ENCODE data around the gene ANXA5.
A peak's percentile ranks its signal among the peaks of the same experiment; 100 is the strongest.
"Not testable (repeated sequence)": the region's sequence is repeated elsewhere in the genome, so short reads cannot be mapped to it uniquely, and the experiment has no call there.

ANXA5 gene

GRCh38 chr4:121677524-121677923 is 19.3 kb downstream of the ANXA5 start:
- DNase-seq (ENCODE audit: low read depth): no peak

GRCh38 chr4:121676345-121677075 is 20.3 kb downstream of the ANXA5 start:
- DNase-seq (ENCODE audit: low read depth): no peak

DNA sequence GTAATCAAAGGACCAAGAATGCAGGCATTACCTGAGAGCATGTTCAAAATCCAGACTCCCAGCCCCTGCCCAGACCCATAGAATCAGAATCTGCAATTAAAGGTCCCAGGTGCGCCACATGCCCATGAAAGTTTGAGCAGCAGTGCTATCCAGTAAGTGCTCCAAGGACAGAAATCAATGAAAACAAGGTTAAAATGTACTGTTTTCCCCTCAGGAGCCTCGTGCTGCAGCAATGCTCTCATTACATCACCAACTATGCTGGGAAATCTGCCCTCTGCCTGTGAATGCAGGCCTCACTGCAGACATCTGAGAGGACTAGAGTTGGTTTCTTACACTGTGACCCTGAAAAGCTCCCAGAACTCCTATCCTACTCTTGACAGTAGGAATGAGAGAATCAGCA is 21.1 kb downstream of the ANXA5 start:
- DNase-seq (ENCODE audit: low read depth): no peak

- no peak for DNase-seq (ENCODE audit: low read depth)
Observed at GRCh38 chr4:121674696-121675095, 22.1 kb downstream of the ANXA5 start.

DNA sequence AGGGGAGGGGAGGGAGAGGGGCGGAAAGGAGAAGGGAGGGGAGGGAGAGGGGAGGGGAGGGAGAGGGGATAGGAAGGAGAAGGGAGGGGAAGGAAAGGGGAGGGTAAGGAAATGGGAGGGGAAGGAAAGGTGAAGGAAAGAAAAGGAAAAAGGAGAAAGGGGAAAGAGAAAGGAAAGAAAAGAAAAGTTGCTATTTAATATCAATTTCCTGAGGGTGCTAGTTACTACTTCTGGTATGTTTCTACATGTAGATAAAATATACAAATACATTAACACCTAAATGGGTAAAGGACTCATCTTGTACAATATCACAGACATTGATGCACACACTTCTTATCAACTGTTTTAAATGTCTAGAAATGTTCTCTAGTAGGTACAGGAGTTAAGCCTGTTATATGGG is 22.6 kb downstream of the ANXA5 start:
- no peak for DNase-seq (ENCODE audit: low read depth)

DNA sequence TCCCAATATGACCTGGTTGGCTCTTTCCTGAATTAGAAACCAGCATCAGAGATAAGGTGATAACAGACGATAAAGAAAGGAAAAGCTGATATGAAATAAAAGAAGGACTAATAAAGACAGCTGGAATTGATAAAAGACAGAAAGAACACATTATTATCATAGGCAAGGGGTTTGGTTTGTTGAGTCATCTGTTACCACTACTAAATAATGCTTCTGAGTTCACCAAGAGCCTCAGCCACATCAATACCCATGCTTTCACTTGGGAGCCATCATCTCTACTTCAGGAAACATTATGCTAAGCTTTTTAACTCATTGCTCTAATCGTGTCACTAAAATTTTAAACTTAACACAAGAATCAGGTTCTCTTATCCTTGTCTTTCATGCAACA is 27.6 kb downstream of the ANXA5 start:
- no peak for DNase-seq (ENCODE audit: low read depth)

- DNase-seq (ENCODE audit: low read depth): peak; percentile 97
Observed at GRCh38 chr4:121668368-121669162, 28.2 kb downstream of the ANXA5 start.

GRCh38 chr4:121666091-121666679 is 30.6 kb downstream of the ANXA5 start:
- peak; percentile 16 for DNase-seq (ENCODE audit: low read depth)

- DNase-seq (ENCODE audit: low read depth): no peak
Observed at GRCh38 chr4:121665371-121665770, 31.4 kb downstream of the ANXA5 start.

GRCh38 chr4:121662225-121662624 is 34.6 kb downstream of the ANXA5 start:
- no peak for DNase-seq (ENCODE audit: low read depth)

DNA sequence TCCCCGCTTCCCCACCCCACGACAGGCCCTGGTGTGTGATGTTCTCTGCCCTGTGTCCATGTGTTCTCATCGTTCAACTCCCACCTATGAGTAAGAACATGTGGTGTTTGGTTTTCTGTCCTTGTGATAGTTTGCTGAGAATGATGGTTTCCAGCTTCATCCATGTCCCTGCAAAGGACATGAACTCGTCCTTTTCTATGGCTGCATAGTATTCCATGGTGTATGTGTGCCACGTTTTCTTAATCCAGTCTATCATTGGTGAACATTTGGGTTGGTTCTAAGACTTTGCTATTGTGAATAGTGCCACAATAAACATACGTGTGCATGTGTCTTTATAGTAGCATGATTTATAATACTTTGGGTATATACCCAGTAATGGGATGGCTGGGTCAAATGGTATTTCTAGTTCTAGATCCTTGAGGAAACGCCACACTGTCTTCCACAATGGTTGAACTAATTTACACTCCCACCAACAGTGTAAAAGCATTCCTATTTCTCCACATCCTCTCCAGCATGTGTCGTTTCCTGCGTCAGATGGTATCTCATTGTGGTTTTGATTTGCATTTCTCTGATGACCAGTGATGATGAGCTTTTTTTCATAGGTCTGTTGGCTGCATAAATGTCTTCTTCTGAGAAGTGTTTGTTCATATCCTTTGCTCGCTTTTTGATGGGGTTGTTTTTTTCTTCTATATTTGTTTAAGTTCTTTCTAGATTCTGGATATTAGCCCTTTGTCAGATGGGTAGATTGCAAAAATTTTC is 36.4 kb downstream of the ANXA5 start:
- not testable (repeated sequence) for DNase-seq (ENCODE audit: low read depth)

- no peak for DNase-seq (ENCODE audit: low read depth)
Observed at GRCh38 chr4:121658125-121658524, 38.7 kb downstream of the ANXA5 start.

DNA sequence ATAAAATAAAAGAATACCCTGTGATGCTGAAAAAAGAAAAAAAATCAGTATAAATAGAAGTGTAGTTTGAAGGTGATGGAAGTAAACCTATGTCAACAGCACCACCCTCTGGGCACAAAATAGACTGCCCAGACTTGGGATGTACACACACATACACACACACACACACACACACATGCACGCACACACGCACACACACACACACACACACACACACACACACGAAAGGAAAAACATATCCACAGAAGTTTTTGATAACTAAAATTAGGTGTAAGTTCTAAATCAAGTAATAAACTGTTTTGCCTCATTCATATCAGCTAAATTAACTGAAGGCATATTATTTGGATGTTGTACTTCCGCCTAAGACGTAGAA is 40.5 kb downstream of the ANXA5 start:
- DNase-seq (ENCODE audit: low read depth): peak; percentile 32

DNA sequence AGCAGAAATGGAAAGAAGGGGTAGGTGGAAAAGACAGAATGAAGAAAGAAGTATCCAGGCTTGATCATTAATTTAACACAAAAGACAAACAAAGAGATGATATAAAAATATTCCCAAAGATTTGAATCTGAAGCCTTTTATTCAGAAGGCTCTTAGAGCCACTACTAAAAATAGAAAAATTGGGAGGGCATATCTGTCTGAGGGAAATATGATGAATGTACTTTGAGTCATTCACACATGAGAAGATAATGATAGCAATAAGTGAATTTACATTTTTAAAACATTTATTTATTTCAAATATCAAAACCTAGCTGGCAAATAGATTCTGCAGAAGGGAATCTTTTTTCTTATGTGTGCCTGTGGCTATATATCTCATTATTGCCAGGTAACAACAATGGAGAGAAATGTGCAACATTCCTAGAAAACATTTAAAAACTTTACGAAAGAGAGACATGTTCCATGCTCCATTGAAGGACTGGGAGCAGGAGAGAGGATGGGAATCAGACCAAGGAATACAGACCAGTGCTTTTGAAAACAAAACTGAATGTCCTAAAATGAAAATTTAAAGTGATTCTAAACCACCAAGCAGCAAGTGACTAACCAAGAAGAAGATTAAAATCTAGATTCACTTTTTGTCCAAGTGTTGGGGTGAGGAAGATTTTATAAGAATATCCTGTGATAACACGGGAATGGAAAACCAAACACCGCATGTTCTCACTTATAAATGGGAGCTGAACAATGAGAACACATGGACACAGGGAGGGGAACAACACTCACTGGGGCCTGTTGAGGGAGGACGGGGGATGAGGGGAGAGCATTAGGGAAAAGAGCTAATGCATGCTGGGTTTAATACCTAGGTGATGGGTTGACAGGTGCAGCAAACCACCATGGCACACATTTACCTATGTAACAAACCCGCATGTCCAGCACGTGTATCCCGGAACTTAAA is 41.2 kb downstream of the ANXA5 start:
- no peak for DNase-seq (ENCODE audit: low read depth)

DNA sequence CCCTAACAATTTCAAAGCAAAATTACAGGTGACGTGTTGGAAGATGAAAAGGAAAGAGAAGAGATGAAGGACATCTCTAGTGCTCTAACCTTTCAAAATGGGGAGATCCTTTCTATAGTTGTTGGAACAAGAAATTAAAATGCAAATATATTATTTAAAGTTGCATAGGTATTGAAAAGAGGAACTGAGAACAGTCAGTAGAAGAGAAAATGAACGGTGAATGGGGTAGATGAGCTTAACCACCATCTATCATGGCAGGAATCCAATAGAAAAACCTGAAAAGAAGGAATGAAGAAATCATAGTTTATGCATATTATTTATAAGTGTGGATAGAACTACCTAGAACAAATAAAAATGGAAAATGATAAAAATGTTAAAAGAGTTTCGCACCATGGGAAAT is 42.0 kb downstream of the ANXA5 start:
- DNase-seq (ENCODE audit: low read depth): no peak

DNA sequence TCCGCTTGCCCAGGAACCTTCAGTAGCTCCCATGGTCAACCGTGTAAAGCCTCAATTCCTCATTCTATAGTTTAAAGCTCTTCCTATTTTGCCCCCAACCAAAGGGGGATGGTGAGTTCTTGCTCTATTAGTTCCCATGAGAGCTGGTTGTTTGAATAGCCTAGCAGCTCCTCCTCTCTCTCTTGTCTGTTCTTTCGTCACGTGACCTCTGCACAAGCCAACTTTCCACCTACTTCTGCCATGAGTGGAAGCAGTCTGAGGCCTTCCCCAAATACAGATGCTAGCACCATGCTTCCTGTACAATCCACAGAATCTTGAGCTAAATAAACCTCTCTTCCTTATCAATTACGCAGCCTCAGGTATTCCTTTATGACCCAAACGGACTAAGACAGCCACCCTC is 42.8 kb downstream of the ANXA5 start:
- DNase-seq (ENCODE audit: low read depth): no peak

DNA sequence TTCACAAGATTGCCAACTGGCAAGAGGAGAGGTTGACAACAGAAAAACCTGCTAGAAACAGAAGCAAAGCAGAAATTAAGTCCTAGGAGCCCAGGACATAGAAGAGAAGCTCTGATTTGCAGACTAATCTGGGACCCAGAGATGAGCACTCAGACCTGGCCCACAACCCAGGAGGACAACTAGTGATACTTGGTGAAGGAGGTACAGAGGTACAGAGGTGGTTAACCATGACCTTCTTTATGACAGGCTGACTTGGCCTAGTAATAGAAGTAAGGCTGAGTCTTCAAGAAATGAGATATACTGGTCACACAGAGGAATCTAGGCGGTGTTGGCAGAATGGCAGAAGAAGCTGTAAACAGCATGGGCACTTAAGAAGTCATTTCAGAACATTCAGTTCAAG is 43.6 kb downstream of the ANXA5 start:
- no peak for DNase-seq (ENCODE audit: low read depth)

DNA sequence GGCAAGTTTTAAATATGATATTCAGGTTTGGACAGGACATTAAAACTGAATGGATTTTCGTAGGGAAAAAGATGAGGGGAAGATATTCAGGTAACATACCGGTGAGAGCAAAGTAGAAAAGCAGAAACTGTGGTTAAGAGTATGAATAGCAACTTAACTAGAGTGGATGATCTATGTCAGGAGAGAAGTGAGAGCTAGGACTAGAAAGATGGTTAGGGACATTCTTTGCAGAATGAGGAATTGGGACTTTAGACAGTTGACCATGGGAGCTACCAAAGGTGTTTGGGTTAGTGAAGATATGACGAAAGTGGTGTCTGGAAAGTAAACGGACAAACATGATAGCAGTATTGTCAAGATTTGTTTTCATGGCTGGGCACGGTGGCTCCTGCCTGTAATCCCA is 45.2 kb downstream of the ANXA5 start:
- DNase-seq (ENCODE audit: low read depth): no peak

DNA sequence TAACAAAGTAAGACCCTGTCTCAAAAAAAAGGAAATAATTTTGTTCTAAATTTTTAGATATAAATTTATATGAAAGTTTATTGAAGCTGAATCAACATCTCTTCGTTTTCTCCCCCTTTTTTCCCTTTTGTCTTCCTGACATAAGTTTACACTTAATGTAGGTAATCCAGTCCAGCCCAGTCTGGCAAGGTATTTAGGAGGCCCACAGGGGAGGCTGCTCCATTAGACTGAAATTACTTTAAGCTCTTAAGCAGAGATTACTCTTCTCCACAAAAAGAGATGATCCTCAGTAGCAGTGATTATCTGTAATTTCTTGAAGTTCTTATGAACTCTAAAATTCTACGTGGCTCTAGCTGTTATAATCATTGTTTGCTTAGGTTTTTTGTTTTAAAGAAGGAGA is 46.0 kb downstream of the ANXA5 start:
- no peak for DNase-seq (ENCODE audit: low read depth)

- no peak for DNase-seq (ENCODE audit: low read depth)
Observed at GRCh38 chr4:121648516-121648915, 48.3 kb downstream of the ANXA5 start.

GRCh38 chr4:121642876-121643585 is 53.7 kb downstream of the ANXA5 start:
- DNase-seq (ENCODE audit: low read depth): no peak

Data from GM04504 (cell line).